IMR-90 (cell line): ENCODE results near the gene PXYLP1.

Source experiments
- CEBPB ChIP-seq: IDR thresholded peaks from 2 replicates; pipeline ENCODE4 v1.6.1; 2012; ENCODE audit warnings: low read depth, low read length, improper control_type of control experiment
- CTCF ChIP-seq: conservative IDR thresholded peaks from 2 replicates; pipeline ENCODE4 v1.5.1; 2012; ENCODE audit warnings: mild to moderate bottlenecking, low read depth, low read length, improper control_type of control experiment
- MAFK ChIP-seq: IDR thresholded peaks from 2 replicates; pipeline ENCODE4 v1.6.1; 2012; ENCODE audit warnings: low read depth, low read length, improper control_type of control experiment
- MAZ ChIP-seq: IDR thresholded peaks from 2 replicates; pipeline ENCODE4 v1.6.1; 2012; ENCODE audit warnings: low read depth, mild to moderate bottlenecking, low read length, improper control_type of control experiment, moderate library complexity, borderline replicate concordance
- MXI1 ChIP-seq: IDR thresholded peaks from 2 replicates; pipeline ENCODE4 v1.6.1; 2012; ENCODE audit warnings: low read depth, mild to moderate bottlenecking, low read length, moderate library complexity, borderline replicate concordance
- NFE2L2 ChIP-seq: fragments of 150-350 bp; IDR thresholded peaks from 2 replicates; pipeline ENCODE4 v1.6.1; 2016; ENCODE audit warnings: low read depth, mild to moderate bottlenecking, low read length
- POLR2A ChIP-seq: IDR thresholded peaks from 2 replicates; pipeline ENCODE4 v1.6.1; 2012; ENCODE audit warnings: mild to moderate bottlenecking, low read depth, low read length
- RAD21 ChIP-seq: IDR thresholded peaks from 2 replicates; pipeline ENCODE4 v1.6.1; 2012; ENCODE audit warnings: low read length, improper control_type of control experiment
- RCOR1 ChIP-seq: IDR thresholded peaks from 2 replicates; pipeline ENCODE4 v1.6.1; 2012; ENCODE audit warnings: mild to moderate bottlenecking, low read length, improper control_type of control experiment; ENCODE audit not compliant: insufficient replicate concordance
- RFX5 ChIP-seq: IDR thresholded peaks from 2 replicates; pipeline ENCODE4 v1.8.0; 2012; ENCODE audit warnings: low read depth, mild to moderate bottlenecking, low read length, moderate library complexity
- SMC3 ChIP-seq: fragments of 150-350 bp; IDR thresholded peaks from 2 replicates; pipeline ENCODE4 v1.6.1; 2016; ENCODE audit warnings: low read depth, mild to moderate bottlenecking, antibody characterized with exemption, low read length, moderate library complexity
- USF2 ChIP-seq: fragments of 150-350 bp; IDR thresholded peaks from 2 replicates; pipeline ENCODE4 v1.6.1; 2017; ENCODE audit warnings: mild to moderate bottlenecking, antibody characterized with exemption, low read length, low read depth

- TF ChIP-seq MAFK (no peak), POLR2A (no peak), CTCF (no peak), MXI1 (no peak), CEBPB (no peak), RCOR1 (no peak), RAD21 (no peak), NFE2L2 (no peak), SMC3 (no peak), RFX5 (no peak), MAZ (no peak), USF2 (no peak)
Measured at GRCh38 chr3:141241616-141242376, 10.2 kb downstream of the PXYLP1 start.
